ENCODE data around the gene FAAP100.
"Not testable (repeated sequence)": the region's sequence is repeated elsewhere in the genome, so short reads cannot be mapped to it uniquely, and the experiment has no call there.

The FAAP100 gene

DNA sequence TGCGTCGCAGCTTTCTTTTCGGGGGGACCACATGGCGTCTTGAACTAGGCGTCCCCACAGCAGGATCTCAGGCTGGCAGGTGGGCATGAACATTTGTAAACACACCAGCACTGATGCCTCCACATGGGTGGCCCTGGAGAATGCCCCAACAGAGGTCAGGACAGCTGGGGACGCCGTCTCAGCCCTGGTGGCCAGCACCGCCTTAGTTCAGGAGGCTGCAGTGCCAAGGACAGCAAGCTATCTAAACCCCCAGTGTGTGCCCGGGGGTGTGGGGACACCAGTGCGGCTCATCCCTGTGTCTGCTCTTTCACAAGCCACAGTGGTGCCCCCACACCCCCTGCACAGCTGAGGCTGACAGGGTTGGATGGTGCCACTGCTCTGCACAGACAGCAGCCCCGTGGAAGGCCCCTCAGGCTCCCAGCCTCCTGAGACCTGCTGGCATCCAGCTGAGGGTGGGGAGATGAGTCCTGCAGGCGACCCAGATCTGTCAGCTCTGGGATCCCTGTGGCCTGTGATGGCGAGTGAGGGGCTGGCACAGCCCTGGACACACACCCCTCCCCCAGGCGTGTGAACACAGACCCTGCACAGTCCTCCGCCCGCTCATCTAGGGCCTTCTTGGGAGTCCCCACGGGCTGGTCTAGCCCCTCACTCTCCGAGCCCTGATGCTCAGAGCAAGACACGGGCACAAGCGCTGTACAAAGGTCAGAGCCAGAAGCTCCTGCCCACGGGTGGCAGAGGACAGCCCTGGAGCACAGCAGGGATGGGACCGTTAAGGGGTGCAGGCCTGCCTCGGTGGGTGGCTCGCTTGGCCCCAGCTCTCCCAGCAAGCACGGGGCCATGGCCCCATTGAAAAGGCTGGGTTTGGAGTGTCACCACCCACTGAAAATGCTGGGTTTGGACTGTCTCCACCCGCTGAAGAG, 13.2 kb downstream of the FAAP100 start:
- no peak for DNase-seq (ENCODE audit: low read depth in 2 of 2)

DNA sequence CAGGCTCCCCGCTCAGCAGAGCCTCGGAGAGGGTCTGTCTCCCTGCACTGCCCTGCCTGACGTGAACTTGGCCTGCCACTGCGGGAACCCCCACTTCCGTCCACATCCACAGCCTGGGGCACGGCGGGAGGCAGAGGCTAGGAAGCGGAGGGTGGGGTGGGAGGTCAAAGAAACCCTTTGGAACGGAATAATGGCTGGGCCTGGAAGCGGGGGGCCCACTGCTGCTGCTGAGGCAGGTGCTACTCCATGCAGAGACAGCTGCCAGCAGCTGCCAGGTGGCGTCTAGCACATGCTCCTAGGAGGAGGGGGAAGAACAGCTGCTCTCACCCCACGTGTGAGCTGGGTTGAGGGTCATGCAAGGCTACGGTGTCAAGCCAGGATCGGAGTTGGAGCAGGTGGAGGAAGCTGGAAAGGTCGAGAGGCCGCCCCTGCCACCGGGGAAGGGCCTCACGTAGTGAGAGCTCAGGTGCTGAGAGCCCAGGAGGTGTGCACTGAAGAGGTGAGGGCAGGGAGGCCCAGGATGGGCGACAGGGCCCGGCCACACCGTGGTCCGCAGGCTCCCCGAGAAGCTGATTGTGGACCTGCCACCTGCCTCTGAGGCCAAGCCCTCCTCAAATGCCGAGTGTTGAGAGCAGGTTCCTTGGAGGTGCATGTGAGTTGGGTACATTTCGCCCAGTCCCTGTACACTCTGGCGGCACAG, 14.1 kb downstream of the FAAP100 start:
- DNase-seq (ENCODE audit: low read depth in 2 of 2): no peak

DNA sequence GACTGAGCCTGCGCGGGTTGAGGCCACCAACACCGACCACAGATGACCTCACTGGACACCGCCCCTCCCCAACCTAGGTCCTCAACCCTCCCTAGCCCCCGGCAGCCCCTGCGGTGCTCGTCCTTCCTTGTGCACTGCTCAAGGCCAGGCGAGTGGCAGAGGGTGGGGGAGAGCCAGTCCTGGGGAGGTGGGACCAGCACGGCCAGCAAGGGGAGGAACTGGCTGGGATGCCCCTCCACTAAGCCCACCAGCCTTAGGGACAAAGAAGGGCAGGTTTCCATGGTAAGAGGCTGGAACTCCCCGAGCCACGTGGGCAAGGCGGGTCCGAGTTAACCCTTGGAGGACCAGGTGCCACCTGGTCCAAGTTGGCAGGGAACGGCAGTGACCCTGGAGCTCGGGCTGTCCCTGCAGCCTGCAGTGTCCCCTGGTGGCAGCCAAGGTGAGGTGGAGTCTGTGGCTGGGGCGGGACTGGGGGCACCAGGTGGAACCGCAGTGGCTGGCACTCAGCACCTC, 14.8 kb downstream of the FAAP100 start:
- no peak for DNase-seq (ENCODE audit: low read depth in 2 of 2)

DNA sequence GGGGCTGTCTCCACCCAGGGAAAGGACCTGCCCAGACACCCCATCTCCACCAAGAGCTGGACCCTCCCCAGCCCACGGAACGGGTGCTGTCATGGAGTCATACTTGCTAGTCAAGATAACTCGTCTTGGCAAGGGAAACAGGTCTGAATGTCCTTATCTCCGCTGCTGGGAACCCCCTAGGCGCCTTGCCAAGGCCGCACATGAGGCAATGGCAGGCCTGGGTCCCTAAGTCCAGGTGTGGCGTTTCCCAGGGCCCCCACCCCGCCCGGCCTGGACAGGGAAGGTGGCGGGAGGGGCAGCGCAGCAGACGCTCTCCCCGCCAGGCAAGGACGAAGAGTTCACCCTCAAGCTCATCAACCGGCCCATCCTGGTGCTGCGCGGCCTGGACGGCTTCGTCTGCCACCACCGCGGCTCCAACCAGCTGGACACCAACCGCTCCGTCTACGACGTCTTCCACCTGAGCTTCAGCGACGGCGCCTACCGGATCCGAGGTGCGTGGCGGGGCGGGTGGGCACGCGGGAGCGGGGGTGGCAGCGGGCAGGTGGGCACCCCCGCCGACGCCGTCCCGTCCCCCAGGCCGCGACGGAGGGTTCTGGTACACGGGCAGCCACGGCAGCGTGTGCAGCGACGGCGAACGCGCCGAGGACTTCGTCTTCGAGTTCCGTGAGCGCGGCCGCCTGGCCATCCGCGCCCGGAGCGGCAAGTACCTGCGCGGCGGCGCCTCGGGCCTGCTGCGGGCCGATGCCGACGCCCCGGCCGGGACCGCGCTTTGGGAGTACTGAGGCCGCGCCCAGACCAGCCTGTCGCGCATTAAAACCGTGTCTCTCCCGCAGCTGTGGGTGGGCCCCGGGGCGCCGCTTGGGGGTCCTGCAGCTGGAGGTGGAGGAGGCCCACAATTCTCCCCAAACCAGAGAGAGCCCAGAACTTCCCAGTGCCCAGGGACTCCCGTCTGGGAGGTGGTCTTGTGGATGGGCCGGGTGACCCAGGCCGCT, 15.6 kb downstream of the FAAP100 start:
- no peak for DNase-seq (ENCODE audit: low read depth in 2 of 2)

DNA sequence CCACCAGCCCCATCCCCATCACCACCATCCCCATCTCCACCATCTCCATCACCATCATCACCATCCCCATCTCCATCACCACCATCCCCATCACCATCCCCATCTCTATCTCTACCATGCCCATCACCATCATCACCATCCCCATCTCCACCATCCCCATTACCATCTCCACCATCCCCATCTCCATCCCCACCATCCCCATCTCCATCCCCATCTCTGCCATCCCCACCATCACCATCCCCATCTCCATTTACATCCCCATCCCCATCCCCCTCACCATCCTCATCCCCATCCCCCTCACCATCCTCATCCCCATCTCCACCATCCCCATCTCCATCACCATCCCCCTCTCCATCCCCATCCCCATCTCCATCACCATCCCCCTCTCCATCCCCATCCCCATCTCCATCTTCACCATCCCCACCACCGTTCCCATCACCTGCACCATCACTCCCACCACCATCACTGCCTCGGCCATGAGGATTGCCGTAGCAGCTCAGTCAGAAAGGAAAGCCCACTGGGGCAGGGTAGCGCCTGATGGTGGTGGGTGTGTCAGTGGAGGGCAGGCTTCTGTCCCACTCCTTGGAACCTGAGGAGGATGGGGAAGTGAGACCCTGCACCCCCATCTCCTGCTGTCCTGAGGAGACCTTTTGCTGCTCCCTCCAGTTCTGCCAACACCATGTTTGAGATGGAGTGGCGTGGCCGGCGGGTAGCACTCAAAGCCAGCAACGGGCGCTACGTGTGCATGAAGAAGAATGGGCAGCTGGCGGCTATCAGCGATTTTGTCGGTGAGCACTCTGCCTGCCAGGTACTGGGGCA, 16.5 kb downstream of the FAAP100 start:
- no peak for DNase-seq (ENCODE audit: low read depth in 2 of 2)

DNA sequence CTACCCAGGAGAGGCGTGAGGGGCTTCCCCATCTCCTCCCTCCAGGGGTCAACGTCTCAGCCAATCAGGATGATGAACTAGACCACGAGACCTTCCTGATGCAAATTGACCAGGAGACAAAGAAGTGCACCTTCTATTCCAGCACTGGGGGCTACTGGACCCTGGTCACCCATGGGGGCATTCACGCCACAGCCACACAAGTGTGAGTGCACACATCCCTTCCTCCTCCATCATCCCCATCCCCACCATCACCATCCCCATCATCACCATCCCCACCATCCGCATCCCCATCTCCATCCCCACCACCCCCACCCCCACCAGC, 17.2 kb downstream of the FAAP100 start:
- no peak for DNase-seq (ENCODE audit: low read depth in 2 of 2)

DNA sequence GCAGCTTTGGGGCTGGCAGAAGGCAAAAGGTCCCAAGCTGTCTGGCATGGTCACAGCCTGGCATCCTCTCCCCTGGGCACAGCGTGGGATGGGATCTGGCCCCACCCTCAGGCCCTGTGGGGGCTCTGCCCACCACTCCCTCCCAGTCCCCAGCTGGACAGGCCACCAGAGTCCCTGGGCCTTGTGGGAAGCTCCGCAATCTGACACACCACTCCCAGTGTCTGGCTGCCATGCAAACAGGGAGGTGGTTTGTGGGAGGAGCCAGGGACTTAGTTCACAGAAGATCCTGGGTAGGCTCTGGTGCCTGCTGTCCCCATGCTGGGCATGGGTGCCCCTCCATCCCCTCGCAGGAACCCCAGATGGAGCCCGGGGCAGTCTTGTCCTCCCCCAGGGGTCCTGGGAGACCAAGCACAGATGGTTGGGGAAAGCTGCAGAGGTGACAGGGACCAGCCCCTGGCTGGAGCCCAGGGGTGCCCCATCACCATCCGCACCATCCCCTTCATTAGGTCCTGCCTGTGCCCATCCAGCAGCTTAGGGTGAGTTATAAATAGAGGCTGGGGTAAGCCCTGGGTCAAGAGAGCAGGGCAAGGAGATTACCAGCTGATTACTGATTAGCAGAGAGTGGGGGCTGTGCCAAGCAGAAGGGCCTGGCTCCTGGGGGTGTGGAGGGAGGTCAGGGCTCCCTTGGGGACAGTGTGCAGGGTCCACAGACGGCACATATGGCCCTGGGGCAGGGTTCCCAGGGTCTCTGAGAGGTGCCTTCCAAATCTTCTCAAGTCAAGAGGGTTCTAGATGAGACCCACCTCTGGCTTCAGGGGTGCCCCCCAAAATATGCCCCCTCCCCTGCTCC, 17.8 kb downstream of the FAAP100 start:
- no peak for DNase-seq (ENCODE audit: low read depth in 2 of 2)

DNA sequence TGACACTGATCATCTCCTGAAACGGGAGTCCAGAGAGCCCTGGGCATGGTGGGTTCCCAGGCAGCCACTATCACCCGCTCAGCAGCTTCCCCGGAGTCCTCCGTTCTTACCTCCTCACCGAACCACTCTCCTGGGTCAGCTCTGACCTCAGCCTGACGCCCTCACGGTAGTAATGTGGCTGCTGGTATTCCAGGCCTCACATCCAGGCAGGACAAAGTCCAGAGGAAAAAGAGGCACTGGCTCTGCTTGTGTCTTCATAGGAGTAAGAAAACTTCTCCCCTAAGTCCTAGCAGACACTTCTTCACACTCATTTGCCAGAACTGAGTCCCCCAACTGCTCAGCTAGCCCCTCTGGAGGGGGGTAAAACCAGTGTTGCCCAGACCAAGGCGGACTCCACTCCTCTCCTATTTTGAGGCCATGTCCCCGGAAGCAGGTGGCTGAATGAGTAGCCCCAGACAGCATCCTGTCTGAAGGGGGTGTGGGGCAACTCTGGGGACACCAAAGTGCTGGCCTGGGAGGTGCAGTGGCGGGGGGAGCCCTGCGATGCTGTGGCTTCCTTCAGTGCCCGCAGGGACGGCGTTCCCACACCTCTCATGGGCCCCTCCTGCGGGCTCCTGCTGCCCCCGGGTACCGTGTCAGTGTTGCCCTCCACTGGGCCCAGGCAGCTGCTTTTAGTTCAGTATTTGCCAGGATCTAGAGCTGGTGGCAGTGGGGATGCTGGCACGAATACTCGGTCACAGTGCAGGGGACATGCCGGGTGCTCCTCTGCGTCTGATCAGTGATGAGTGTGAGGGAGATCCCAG, 18.6 kb downstream of the FAAP100 start:
- no peak for DNase-seq (ENCODE audit: low read depth in 2 of 2)

DNA sequence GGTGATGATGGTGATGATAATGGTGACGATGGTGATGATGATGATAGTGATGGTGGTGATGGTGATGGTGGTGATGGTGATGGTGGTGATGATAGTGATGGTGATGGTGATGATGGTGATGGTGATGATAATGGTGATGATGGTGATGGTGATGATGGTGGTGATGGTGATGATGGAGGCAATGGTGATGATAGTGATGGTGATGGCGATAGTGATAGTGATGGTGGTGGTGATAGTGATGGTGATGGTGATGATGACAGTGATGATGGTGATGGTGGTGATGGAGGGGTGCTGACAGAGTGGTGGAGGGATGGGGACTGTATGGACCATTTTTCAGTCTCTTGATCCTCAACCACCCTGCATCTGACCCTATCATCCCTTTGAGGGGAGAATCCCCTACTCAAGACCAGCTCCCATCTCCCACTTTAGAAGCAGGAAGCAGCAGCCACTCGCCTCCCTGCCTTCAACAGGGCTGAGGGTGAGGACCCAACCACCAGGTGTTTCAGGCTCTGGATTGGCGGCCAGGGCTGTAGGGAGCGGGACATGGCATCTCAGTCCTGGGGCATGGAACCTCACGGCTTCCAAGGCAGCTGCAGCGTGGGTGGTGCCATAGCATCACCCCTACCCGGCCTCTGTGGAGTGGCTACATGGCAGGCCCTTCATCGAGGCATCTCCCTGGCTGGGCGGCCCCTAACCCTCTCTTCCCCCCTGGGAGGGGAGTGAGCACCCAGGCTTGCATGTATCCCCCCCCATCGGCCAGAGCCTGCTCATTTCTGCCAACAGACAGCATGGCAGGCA, 19.5 kb downstream of the FAAP100 start:
- DNase-seq (ENCODE audit: low read depth in 2 of 2): no peak

DNA sequence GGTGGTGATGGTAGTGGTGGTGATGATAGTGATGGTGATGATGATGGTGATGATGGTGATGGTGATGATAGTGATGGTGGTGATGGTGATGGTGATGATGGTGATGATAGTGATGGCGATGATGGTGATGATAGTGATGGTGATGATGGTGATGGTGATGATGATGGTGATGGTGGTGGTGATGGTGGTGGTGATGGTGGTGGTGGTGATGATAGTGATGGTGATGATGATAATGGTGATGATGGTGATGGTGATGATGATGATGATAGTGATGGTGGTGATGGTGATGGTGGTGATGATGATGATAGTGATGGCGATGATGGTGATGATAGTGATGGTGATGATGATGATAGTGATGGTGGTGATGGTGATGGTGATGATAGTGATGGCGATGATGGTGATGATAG, 20.2 kb downstream of the FAAP100 start:
- DNase-seq (ENCODE audit: low read depth in 2 of 2): not testable (repeated sequence)

DNA sequence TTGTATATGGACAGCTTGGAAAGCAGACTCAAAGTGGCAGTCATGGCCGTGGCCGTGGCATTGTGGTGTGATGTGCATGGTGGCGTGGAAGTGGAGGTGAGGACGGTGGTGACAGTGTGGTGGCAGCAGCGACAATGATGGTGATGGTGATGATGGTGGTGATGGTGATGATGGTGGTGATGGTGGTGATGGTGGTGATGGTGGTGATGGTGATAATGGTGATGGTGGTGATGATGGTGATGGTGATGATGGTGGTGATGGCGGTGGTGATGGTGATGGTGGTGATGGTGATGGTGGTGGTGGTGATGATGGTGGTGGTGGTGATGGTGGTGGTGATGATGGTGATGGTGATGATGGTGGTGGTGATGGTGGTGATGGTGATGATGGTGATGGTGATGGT, 21.1 kb downstream of the FAAP100 start:
- not testable (repeated sequence) for DNase-seq (ENCODE audit: low read depth in 2 of 2)

DNA sequence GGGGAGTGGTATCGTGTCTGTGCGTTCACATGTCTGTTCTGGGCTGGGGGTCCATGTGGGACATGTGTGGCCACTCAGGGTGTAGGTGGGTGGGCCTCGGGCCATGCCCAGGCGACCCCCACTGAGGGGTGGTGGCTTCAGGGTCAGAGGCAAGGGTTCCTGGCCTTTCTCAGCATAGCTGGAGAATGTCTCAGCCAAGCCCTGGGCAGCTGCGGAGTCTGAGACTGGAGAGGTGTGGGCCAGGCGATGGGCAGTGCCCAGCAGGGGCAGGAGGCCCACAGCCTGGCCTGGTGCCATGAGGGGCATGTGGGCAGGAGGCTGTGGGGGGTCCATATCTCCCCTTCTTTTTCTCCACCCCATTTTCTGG, 22.7 kb downstream of the FAAP100 start:
- no peak for DNase-seq (ENCODE audit: low read depth in 2 of 2)

DNA sequence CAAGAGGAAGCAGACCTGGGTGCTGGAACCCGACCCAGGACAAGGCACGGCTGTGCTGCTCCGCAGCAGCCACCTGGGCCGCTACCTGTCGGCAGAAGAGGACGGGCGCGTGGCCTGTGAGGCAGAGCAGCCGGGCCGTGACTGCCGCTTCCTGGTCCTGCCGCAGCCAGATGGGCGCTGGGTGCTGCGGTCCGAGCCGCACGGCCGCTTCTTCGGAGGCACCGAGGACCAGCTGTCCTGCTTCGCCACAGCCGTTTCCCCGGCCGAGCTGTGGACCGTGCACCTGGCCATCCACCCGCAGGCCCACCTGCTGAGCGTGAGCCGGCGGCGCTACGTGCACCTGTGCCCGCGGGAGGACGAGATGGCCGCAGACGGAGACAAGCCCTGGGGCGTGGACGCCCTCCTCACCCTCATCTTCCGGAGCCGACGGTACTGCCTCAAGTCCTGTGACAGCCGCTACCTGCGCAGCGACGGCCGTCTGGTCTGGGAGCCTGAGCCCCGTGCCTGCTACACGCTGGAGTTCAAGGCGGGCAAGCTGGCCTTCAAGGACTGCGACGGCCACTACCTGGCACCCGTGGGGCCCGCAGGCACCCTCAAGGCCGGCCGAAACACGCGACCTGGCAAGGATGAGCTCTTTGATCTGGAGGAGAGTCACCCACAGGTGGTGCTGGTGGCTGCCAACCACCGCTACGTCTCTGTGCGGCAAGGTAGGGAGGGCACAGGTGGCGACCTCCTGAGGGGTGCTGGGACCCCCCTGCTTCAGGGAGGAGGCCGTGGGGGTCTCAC, 23.3 kb downstream of the FAAP100 start:
- no peak for DNase-seq (ENCODE audit: low read depth in 2 of 2)

DNA sequence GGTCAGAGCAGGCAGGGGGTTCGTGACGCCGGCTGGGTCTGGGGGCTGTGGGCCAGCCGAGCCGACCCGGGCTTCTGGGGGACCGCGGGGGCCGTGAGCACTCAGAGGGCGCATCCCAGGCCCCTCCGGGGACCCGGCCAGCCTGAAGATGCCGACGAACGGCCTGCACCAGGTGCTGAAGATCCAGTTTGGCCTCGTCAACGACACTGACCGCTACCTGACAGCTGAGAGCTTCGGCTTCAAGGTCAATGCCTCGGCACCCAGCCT, 23.8 kb downstream of the FAAP100 start:
- no peak for DNase-seq (ENCODE audit: low read depth in 2 of 2)

DNA sequence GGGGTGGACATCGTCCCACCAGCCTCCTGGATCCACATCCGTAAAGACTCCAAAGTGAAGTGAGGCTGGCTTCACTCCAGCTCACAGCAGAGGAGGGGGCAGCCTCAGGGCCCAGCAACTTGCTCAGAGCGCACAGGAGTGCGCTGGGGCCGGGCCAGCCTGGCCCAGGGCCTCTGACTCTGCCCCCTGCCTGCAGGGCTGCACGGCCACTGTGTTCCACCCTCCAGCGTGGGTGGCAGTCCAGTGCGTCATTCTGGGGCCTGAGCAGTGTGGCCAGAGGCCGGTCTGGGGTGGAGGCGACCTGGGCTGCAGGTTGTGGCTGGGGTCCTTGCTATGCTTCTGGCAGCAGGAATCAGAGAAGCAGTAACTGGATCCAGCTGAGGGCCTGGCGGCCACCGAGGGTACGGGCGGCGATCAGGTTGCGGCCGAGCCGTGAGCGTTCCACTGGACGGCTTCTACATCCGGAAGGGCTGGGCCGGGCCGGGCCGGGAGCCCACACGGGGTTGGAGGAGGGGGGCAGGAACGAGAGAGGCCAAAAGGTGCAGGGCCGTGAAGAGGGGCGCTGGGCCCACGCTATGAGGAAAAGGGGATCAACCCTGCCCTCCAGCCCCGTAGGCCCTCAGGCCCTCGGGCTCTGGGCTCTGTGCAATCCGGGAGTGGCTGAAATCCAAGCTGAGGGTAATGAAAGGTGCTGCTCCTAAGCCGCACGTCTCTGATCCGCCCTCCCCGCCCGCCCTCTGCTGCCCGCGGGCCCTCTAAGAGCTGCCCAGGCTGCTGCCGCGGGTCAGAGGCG, 24.4 kb downstream of the FAAP100 start, which contains the start of gene FSCN2:
FSCN2 (plus strand) TSS at position 787 of the 793 bp plus-strand sequence. CDS start 155 bp downstream, outside the sequence.
- no peak for DNase-seq (ENCODE audit: low read depth in 2 of 2)

DNA sequence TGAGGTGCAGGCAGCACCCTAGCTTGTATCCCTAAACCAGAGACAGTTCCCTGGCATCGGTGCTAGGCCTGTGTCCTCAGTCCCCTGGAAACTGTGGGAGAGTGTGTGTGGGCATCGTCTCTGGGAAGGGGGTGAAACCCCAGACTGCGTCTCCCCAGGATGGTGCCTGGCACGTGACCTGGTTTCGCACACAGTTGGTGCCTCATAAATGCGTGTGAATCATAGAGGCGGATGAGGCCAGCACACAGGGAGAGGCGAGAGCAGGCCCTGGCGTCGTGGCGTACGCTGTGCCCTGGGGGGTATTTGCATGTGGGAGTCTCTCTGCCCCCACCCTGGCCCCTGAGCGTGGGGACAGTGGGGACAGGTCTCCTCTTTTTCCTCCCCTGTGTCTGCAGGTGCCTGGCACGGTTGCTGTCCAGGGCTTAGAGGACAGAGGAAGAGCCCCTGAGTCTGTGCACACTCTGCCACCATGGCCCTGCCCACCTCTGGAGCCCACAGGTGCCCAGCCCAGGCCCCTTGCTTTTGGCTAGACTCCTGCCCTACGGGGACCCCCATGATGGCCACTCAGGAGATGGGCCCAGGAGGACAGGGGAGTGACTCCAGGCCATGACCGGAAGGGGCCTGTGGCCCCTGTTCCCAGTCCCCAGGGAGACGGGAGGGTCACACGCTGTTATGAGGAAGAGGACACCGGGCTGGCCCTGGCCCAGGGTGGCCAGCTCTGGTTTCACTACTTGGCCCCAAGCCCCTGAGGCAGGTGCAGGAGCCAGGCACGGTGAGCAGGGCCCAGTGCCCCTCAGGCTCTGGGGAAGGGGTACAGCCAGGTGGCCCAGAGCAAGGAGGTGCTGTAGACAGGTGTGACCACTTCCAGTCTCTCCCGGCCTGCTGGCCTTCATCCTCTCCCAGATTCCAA, 25.2 kb downstream of the FAAP100 start:
- no peak for DNase-seq (ENCODE audit: low read depth in 2 of 2)

Measured in stimulated activated CD8-positive, alpha-beta memory T cell treated with anti-CD3 and anti-CD28 coated beads, Interleukin-2, amount 100 ng/mL, for 48 hours (primary cell).